Gastrocnemius medialis (tissue), 4 donors: ENCODE results near the gene CCBE1.

ENCODE experiments used
- POLR2A ChIP-seq, 2 donors: fragments of 450-650 bp; IDR thresholded peaks; one replicate each; pipeline ENCODE4 v1.6.1; 2017; ENCODE audit warnings: antibody characterized with exemption in 2 of 2, mild to moderate bottlenecking in 2 of 2, moderate library complexity in 2 of 2
- TF ChIP-seq, protein P1 (sequence below), 5 experiments: fragments of 450-650 bp in 3 of 5; fragments of 200-600 bp in 2 of 5; sonication (generic) in 2 of 5; IDR thresholded peaks in 4 of 5; conservative IDR thresholded peaks in 1 of 5; 1 replicate in 4 of 5; 2 replicates in 1 of 5; pipeline ENCODE4 v1.5.1; 2016 to 2019; ENCODE audit warnings: antibody characterized with exemption in 5 of 5, mild to moderate bottlenecking in 3 of 5, moderate library complexity in 3 of 5

DNA sequence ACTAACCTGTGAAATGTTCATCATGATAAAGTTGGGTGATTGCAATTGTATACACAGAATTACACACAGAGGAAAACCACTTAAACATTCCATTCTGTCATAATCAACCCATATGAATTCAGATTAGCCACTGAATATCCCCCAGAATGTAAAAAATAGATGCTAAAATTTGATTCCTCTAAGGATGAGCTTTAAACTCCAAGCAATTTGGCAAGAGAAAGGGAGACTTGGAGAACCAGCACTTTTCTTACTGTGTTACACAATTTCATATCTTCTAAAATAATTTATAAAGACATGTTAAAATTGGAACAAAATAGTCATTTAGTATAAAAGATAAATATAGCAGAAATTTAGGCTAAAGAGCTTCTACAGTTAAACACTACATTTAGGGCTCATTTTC is 191.9 kb downstream of the CCBE1 start:
- TF ChIP-seq, protein P1, sequence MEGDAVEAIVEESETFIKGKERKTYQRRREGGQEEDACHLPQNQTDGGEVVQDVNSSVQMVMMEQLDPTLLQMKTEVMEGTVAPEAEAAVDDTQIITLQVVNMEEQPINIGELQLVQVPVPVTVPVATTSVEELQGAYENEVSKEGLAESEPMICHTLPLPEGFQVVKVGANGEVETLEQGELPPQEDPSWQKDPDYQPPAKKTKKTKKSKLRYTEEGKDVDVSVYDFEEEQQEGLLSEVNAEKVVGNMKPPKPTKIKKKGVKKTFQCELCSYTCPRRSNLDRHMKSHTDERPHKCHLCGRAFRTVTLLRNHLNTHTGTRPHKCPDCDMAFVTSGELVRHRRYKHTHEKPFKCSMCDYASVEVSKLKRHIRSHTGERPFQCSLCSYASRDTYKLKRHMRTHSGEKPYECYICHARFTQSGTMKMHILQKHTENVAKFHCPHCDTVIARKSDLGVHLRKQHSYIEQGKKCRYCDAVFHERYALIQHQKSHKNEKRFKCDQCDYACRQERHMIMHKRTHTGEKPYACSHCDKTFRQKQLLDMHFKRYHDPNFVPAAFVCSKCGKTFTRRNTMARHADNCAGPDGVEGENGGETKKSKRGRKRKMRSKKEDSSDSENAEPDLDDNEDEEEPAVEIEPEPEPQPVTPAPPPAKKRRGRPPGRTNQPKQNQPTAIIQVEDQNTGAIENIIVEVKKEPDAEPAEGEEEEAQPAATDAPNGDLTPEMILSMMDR (IDR thresholded peaks at IDR 0.05 in 4 of 5, conservative IDR thresholded peaks at IDR 0.05 in 1 of 5) = no peak
- TF ChIP-seq POLR2A (IDR thresholded peaks at IDR 0.05) = no peak
